Neuronal stem cell (in vitro differentiated cells): ENCODE measurements around the gene WWC1.

Source experiments
- DNase-seq: peaks from one replicate; pipeline ENCODE4 v3.0.0-alpha.2; 2013; ENCODE audit warnings: low spot score
- H2AFZ ChIP-seq: one replicate; pipeline ENCODE4 v1.6.1; 2013; ENCODE audit warnings: mild to moderate bottlenecking, low read length, inconsistent platforms
- H2AK5ac ChIP-seq: 2 replicates; pipeline ENCODE4 v1.6.1; 2013; ENCODE audit warnings: low read depth, mild to moderate bottlenecking, inconsistent platforms, low read length, moderate library complexity, mixed read lengths
- H2BK120ac ChIP-seq: 2 replicates; pipeline ENCODE4 v1.6.1; 2013; ENCODE audit warnings: low read depth, mild to moderate bottlenecking, inconsistent platforms, low read length, moderate library complexity, mixed read lengths
- H2BK12ac ChIP-seq: one replicate; pipeline ENCODE4 v1.6.1; 2013; ENCODE audit warnings: low read length, inconsistent platforms
- H2BK15ac ChIP-seq: 2 replicates; pipeline ENCODE4 v1.6.1; 2013; ENCODE audit warnings: mild to moderate bottlenecking, low read length, inconsistent platforms, mixed read lengths
- H2BK5ac ChIP-seq: one replicate; pipeline ENCODE4 v1.6.1; 2013; ENCODE audit warnings: inconsistent platforms, mild to moderate bottlenecking, low read length, moderate library complexity
- H3K14ac ChIP-seq: one replicate; pipeline ENCODE4 v1.6.1; 2013; ENCODE audit warnings: low read length, inconsistent platforms
- H3K18ac ChIP-seq: 2 replicates; pipeline ENCODE4 v1.6.1; 2013; ENCODE audit warnings: low read length, inconsistent platforms
- H3K23ac ChIP-seq: 2 replicates; pipeline ENCODE4 v1.6.1; 2013; ENCODE audit warnings: low read depth, mild to moderate bottlenecking, mixed read lengths, low read length, inconsistent platforms; ENCODE audit not compliant: poor library complexity
- H3K27ac ChIP-seq: replicated peaks from 3 replicates; pipeline ENCODE4 v1.5.1; 2013; ENCODE audit warnings: low read length, inconsistent platforms
- H3K27me3 ChIP-seq, 3 experiments: 2 replicates each; pipeline ENCODE4 v1.6.1; 2013; ENCODE audit warnings: low read length in 3 of 3, mild to moderate bottlenecking in 2 of 3, inconsistent platforms in 1 of 3, low read depth in 1 of 3, mixed read lengths in 1 of 3, moderate library complexity in 1 of 3; ENCODE audit not compliant: control insufficient read depth in 3 of 3, insufficient read depth in 3 of 3
- H3K36me3 ChIP-seq, 2 donors: replicated peaks in 1 of 2; 2 replicates each; pipeline ENCODE4 v1.6.1; 2013; ENCODE audit warnings: low read length in 2 of 2; ENCODE audit not compliant: control insufficient read depth in 2 of 2, insufficient read depth in 2 of 2
- H3K4ac ChIP-seq: 2 replicates; pipeline ENCODE4 v1.6.1; 2013; ENCODE audit warnings: inconsistent platforms, mild to moderate bottlenecking, low read length, moderate library complexity
- H3K4me1 ChIP-seq, 2 donors: 1 replicate in 1 of 2; 2 replicates in 1 of 2; pipeline ENCODE4 v1.6.1; 2013; ENCODE audit warnings: low read length in 2 of 2, low read depth in 1 of 2; ENCODE audit not compliant: control insufficient read depth in 2 of 2, insufficient read depth in 1 of 2
- H3K4me2 ChIP-seq: one replicate; pipeline ENCODE4 v1.6.1; 2013; ENCODE audit warnings: mild to moderate bottlenecking, low read length, inconsistent platforms; ENCODE audit not compliant: insufficient read depth, poor library complexity, severe bottlenecking
- H3K4me3 ChIP-seq, 2 donors: 2 replicates each; pipeline ENCODE4 v1.5.1; 2013; ENCODE audit warnings: low read length in 2 of 2, mild to moderate bottlenecking in 2 of 2, inconsistent platforms in 1 of 2, moderate library complexity in 1 of 2
- H3K79me1 ChIP-seq: one replicate; pipeline ENCODE4 v1.6.1; 2013; ENCODE audit warnings: low read depth, mild to moderate bottlenecking, inconsistent platforms, low read length, moderate library complexity
- H3K9ac ChIP-seq: one replicate; pipeline ENCODE4 v1.6.1; 2013; ENCODE audit warnings: mild to moderate bottlenecking, low read depth, low read length, inconsistent platforms; ENCODE audit not compliant: poor library complexity
- H3K9me3 ChIP-seq, 2 donors: replicated peaks in 1 of 2; 2 replicates each; pipeline versions ENCODE3 to v1.6.1; 2013; ENCODE audit warnings: low read length in 2 of 2, mild to moderate bottlenecking in 2 of 2, inconsistent platforms in 1 of 2, low read depth in 1 of 2, mixed read lengths in 1 of 2, moderate library complexity in 1 of 2; ENCODE audit not compliant: control insufficient read depth in 2 of 2, insufficient read depth in 1 of 2
- H4K8ac ChIP-seq: one replicate; pipeline ENCODE4 v1.6.1; 2013; ENCODE audit warnings: low read depth, mild to moderate bottlenecking, inconsistent platforms, low read length, moderate library complexity
- H4K91ac ChIP-seq: one replicate; pipeline ENCODE4 v1.6.1; 2013; ENCODE audit warnings: low read length, low read depth, mild to moderate bottlenecking, inconsistent platforms; ENCODE audit not compliant: poor library complexity
- WGBS, 2 donors: extraction: QIAGEN DNeasy Blood & Tissue Kit; methylation state at CpG; one replicate each; pipeline ENCODE4 v1.1.7; 2013; ENCODE audit warnings: missing lambda C conversion rate in 2 of 2, mixed read lengths in 1 of 2; ENCODE audit not compliant: insufficient read length in 2 of 2, insufficient replicate concordance in 1 of 2; ENCODE audit errors: extremely low coverage in 2 of 2; 5-methylcytosine and 5-hydroxymethylcytosine counted together

The WWC1 gene

DNA sequence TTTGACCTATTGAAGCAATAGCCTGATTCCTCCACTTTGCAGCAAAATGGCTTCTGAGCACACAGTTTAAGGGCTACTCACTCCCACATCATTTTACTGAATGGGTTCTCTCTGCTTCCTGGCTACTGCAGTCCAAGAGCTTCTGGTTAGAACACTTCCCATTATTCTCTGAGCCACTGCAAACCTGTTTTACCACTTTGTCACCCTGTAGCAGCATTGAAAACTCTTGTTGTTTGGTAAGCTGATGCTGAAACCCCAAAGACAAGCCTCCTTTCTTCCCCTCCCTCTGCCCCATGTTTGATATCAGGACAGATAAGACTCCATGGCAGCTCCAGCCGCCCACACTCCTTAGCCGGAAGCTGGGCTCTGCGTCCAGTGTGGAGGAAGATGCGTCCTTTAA, 110.4 kb downstream of the WWC1 start:
- Histone ChIP-seq H3K4me2 (no peak overlapping the region), H3K79me1 (no peaks in the 10 kb centered on the region), H3K4me1 (peaks cover 13 to 16% of the 10 kb centered on the region in 2 donors), H3K18ac (no peak overlapping the region), H4K8ac (no peak overlapping the region), H3K23ac (no peak overlapping the region), H2BK15ac (no peak overlapping the region), H2BK120ac (no peak overlapping the region), H3K27ac (no peak overlapping the region), H3K36me3 (peaks cover 8 to 22% of the 10 kb centered on the region in 2 donors), H3K4ac (no peak overlapping the region), H2AK5ac (no peak overlapping the region), H4K91ac (no peak overlapping the region), H3K4me3 (no peak overlapping the region), H2AFZ (no peak overlapping the region), H3K9ac (no peak overlapping the region), H3K14ac (no peak overlapping the region), H3K27me3 (no peaks in the 10 kb centered on the region), H2BK5ac (no peak overlapping the region), H2BK12ac (no peak overlapping the region), H3K9me3 (no peaks in the 10 kb centered on the region)
- no CpG with 5 or more reads among the region's 4 CpGs for WGBS, 2 donors
- no peak for DNase-seq

DNA sequence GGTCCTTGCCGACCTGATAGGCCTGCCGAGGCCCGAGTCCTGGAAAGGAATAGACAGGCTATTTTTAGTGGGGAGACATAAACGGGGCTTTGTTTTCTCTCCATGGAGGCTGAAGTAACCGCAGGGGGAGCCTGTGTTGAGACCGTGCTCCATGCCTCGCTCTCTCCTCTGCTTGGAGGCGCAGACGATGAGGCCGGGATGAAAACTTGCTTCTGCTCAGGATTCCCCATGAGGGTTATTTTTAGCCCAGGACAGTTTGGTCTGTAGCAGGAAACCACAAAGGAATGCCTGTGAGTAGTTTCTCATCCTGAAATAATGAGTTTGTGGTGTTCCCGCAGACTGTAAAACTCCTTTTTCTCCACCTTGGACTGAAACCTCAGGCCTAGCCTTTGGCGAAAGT, 112.9 kb downstream of the WWC1 start:
- Histone ChIP-seq H2AK5ac (peak overlapping the region; percentile 21), H3K4me1 (peaks cover 13 to 16% of the 10 kb centered on the region in 2 donors), H3K36me3 (peaks cover 7 to 15% of the 10 kb centered on the region in 2 donors), H3K27ac (peak overlapping the region; percentile 82), H3K79me1 (no peaks in the 10 kb centered on the region), H2BK15ac (peak overlapping the region; percentile 34), H3K9ac (no peak overlapping the region), H3K27me3 (no peaks in the 10 kb centered on the region), H3K18ac (peak overlapping the region; percentile 94), H2AFZ (peak overlapping the region; percentile 69), H4K8ac (no peak overlapping the region), H3K4me3 (no peak overlapping the region), H3K4me2 (no peak overlapping the region), H3K4ac (no peak overlapping the region), H2BK5ac (no peak overlapping the region), H2BK12ac (peak overlapping the region; percentile 12), H2BK120ac (peak overlapping the region; percentile 45), H3K14ac (no peak overlapping the region), H4K91ac (no peak overlapping the region), H3K9me3 (no peaks in the 10 kb centered on the region), H3K23ac (no peak overlapping the region)
- WGBS, 2 donors, result no CpG with 5 or more reads among the region's 12 CpGs
- DNase-seq, result no peak

DNA sequence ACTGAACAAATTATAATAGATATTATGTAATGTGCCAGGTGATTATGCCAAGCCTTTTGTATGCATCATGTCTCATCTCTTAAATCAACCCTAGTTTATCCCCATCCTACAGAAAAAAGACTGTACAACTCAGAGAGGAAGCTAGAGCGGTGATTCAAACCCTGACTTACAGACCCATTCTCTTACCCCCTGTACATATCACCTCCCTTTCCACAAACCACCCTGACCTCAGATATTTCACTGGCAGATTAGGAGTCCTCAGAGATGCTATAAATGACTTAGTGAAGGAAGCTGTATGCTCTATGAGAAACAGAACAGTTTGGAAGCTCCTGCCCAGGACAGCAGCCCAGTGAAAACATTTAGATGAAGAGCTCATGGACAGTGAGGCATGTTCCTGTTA, 115.8 kb downstream of the WWC1 start:
- Histone ChIP-seq H3K9ac (no peak overlapping the region), H2BK5ac (no peak overlapping the region), H3K18ac (no peak overlapping the region), H3K9me3 (no peaks in the 10 kb centered on the region), H2AFZ (no peak overlapping the region), H3K27ac (no peak overlapping the region), H2AK5ac (no peak overlapping the region), H3K14ac (no peak overlapping the region), H2BK120ac (no peak overlapping the region), H2BK12ac (no peak overlapping the region), H3K27me3 (no peaks in the 10 kb centered on the region), H4K91ac (no peak overlapping the region), H2BK15ac (no peak overlapping the region), H4K8ac (no peak overlapping the region), H3K4me1 (peaks cover 13 to 16% of the 10 kb centered on the region in 2 donors), H3K23ac (no peak overlapping the region), H3K79me1 (no peaks in the 10 kb centered on the region), H3K36me3 (peaks cover 6 to 35% of the 10 kb centered on the region in 2 donors), H3K4ac (no peak overlapping the region), H3K4me2 (no peak overlapping the region), H3K4me3 (no peak overlapping the region)
- no CpG with 5 or more reads among the region's 1 CpG for WGBS, 2 donors
- no peak for DNase-seq

DNA sequence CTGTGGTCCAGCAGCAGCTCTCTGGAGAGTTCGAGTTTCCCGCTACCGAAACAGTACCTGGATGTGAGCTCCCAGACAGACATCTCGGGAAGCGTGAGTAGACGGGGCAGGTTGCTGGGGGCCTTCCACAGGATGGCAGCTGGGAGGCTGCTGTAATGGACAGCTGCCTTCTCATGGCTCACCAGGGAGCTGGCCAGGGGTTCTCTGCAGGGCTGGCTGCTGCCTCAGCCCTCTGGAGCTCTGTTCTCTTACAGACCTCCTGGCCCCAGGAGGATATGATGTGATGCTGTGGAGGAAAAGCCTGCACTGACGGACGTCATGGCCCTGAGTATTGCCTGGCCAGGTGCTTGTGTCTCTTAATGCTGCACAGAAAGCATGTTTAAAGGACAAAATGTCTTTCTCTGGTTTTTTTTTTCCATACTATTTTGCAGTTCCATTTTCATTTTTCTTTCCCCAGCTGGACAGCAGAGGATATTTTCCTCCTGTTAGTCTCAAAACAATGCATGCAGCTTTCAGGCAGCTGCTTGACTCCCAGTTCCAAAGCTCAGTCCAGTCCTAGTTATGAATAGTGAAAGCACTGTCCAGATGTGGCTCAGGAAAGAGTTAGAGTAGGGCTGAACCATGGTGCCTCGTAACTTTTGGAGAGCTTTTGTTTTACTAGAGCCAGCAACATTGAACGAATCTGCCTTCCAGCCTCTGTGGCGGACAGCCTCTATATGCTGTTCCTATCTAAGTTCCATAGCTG, 117.3 kb downstream of the WWC1 start:
- H3K14ac ChIP-seq, result no peak overlapping the region
- DNase-seq, result no peak
- H3K18ac ChIP-seq, result peak overlapping the region; percentile 55
- no CpG with 5 or more reads among the region's 11 CpGs for WGBS, 2 donors
- H4K91ac ChIP-seq, result no peak overlapping the region
- H3K79me1 ChIP-seq, result no peaks in the 10 kb centered on the region
- H2BK15ac ChIP-seq, result no peak overlapping the region
- H2AK5ac ChIP-seq, result no peak overlapping the region
- no peak overlapping the region for H2BK120ac ChIP-seq
- peak overlapping the region; percentile 9 for H3K23ac ChIP-seq
- no peak overlapping the region for H2BK12ac ChIP-seq
- no peak overlapping the region for H2BK5ac ChIP-seq
- no peak overlapping the region for H3K27ac ChIP-seq
- H2AFZ ChIP-seq, result no peak overlapping the region
- H3K4ac ChIP-seq, result no peak overlapping the region
- no peak overlapping the region for H3K4me3 ChIP-seq
- H3K9ac ChIP-seq, result no peak overlapping the region
- no peaks in the 10 kb centered on the region for H3K9me3 ChIP-seq
- no peaks in the 10 kb centered on the region for H3K27me3 ChIP-seq
- H3K4me1 ChIP-seq, result peaks cover 8 to 9% of the 10 kb centered on the region in 2 donors
- peaks cover 6 to 45% of the 10 kb centered on the region in 2 donors for H3K36me3 ChIP-seq
- H3K4me2 ChIP-seq, result no peak overlapping the region
- H4K8ac ChIP-seq, result no peak overlapping the region
